ENCODE data around the gene SETD2. TPM values are rescaled to one million over a fixed set of nuclear protein-coding genes. Genes with fewer than 3 reads are reported as not detected.

Gene SETD2
- total RNA-seq, 1 donor from 2014 or later: 28.7 TPM

DNA sequence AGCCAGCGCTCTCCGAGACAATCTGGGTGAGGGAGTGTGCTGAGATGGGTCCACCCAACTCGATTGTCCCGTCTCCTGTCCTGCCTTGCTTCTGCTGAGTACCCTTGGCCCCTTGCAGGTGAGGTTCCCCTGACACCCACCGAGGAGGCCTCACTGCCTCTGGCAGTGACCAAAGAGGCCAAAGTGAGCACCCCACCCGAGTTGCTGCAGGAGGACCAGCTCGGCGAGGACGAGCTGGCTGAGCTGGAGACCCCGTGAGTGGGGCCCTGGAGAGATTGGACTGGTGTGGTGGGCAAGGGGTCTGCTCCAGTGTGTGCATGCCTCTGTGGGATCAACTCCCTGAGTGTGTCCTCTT is 160.9 kb downstream of the SETD2 start:
- DNase-seq (no peak), ATAC-seq (no peak)
- intact Hi-C loops (cut with micrococcal nuclease): no loop called here

DNA sequence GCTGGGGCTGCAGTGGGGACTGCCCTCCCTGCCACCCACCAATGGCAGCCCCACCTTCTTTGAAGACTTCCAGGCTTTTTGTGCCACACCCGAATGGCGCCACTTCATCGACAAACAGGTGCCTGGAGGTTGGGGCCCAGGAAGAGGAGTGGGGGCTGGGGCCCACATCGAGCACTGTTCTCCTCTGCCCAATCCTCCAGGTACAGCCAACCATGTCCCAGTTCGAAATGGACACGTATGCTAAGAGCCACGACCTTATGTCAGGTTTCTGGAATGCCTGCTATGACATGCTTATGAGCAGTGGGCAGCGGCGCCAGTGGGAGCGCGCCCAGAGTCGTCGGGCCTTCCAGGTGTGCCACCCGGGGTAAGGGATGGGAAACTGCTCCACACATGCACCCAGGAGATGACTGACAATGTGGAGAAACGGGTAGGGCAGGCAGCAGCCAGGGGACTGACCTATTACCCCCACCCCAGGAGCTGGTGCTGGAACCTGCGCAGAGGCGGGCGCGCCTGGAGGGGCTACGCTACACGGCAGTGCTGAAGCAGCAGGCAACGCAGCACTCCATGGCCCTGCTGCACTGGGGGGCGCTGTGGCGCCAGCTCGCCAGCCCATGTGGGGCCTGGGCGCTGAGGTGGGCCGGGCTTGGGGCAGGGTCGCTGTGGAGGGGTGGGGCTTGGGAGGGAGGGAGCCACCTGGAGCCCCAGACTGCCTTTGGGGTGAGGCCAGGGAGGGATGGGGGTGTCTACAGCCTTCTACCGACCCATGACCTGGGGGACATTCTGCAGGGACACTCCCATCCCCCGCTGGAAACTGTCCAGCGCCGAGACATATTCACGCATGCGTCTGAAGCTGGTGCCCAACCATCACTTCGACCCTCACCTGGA is 161.5 kb downstream of the SETD2 start:
- intact Hi-C loops (cut with micrococcal nuclease): no loop called here
- ATAC-seq (no peak), DNase-seq (no peak)

DNA sequence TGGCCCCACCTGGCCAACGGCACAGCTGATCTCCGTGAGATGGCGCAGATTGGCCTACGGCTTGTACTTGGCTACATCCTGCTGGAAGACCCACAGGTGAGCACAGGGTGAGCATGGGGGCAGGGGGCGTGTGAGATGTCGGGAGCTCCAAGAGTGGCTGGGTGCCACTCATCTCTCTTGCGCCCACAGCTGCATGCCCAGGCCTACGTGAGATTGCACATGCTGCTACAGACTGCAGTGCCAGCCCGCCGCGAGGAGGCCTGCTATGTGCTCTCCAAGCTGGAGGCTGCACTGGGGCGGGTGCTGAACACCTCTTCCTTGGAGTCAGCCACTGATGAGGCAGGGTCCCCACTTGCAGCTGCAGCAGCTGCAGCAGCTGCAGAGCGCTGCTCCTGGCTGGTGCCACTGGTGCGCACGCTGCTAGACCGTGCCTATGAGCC is 162.2 kb downstream of the SETD2 start:
- intact Hi-C loops (cut with micrococcal nuclease): no loop called here
- no peak for DNase-seq
- ATAC-seq: no peak

DNA sequence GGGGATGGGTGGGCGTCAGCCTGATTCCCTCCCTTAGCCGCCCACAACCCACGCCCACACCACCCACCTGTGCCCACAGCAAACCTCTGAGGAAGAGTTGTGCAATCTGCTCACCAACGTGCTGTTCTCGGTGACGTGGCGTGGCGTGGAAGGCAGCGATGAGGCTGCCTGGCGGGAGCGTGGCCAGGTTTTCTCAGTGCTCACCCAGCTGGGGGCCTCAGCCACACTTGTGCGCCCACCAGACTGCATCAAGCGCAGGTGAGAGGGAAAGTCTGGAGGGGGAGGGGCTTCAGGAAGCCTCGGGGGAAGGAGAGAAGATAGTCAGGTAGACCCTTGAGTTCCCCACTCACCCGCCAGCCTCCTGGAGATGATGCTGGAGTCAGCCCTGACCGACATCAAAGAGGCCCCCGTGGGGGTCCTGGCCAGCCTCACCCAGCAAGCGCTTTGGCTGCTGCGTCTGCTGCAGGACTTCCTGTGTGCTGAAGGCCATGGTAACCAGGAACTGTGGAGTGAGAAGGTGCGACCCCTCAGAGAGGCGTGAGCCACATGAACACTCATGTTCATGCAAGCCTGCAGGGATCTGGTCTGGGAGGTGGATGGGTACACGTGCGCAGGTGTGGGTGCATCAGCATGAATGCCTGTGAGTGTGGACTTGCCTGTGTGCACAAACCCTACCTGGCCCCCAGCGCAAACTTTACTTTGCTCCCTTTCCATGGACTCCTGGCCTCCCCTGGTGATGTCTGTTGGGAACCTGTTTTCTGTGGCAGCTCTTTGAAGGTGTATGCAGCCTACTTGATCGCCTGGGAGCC is 162.8 kb downstream of the SETD2 start:
- ATAC-seq (no peak), DNase-seq (no peak)
- intact Hi-C loops (cut with micrococcal nuclease): no loop called here

DNA sequence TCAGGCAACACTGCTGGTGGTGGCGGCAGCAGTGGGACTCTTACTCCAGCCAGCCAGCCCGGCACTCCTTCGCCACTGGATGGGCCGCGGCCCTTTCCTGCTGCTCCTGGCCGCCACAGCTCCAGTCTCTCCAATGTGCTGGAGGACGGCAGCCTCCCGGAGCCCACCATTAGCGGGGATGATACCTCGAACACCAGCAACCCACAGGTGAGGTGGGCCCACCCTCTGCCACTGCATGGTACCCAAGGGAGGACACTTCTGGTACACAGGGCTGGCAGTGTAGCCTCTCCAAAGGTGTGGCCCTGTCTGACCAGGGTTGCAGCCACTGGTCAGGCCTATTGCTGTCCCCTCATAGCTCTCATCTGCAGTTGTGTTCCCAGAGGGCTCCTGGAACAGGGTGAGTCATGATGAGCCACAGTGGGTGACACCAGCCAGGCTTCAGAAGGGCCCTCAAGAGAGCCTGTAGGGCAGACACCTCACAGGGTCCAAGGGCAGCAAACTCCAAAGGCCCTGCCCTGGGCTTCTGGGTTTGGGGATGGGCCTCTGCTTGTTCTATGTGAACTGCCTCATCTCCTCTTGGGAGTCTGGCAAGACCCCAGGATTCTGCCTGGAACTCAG is 163.6 kb downstream of the SETD2 start:
- ATAC-seq (no peak), DNase-seq (no peak)
- intact Hi-C loops (cut with micrococcal nuclease): no loop called here

DNA sequence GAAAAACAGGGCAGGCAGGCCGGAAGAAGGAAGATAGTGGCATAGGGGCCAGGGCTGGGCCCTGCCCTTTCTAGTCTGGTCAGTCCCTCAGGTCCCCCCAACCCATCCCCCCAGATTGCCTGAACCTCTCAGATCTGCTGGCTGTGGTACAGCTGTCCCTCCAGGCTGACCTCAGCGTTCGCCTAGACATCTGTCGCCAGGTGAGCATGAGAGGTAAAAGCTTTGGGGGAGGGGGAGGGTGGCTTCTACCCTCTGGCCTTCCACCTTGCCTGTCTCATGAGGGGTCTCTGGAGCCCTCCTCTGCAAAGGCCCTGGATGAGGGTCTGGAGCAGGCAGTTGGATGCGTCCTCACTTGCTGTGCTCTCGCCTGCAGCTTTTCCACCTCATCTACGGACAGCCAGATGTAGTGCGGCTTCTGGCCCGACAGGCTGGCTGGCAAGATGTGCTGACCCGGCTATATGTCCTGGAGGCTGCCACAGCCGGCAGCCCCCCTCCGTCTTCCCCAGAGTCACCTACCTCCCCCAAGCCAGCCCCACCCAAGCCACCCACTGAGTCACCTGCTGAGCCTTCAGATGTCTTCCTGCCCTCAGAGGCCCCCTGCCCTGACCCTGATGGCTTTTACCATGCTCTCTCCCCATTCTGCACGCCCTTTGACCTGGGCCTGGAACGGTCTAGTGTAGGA is 164.3 kb downstream of the SETD2 start:
- intact Hi-C loops (cut with micrococcal nuclease): loop anchor here (5.0 kb wide), 1 partner anchor 72 kb away; no protein-coding TSS in a partner anchor
- ATAC-seq: no peak
- no peak for DNase-seq

DNA sequence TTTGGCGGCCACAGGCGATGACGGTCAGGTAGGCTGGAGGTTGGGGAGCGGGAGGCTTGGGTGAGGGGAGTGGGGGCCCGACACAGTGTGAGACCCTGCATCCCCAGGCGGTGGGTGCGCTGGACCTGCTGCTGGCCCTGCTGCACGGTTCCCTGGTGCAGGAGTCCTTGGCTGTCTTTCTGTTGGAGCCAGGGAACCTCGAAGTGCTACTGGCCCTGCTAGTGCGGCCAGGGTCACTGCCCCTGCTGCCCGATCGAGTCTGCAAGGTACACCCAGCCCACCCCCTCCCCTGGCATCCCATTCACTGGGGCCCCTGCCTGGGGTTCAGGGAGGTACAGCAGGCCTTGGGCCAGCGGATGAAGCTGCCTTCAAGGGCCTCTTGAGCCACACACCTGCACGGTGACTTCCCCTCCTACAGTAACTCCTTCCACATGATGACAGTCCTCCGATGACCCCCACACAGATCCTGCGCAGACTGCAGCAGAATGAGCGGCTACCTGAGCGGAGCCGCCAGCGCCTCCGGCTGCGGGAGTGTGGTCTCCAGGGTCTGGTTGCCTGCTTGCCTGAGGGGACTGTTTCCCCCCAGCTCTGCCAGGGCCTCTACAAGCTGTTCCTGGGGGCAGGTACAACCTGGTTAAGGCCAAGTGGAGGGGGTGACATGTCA is 164.9 kb downstream of the SETD2 start:
- ATAC-seq: peak; percentile 3
- intact Hi-C loops (cut with micrococcal nuclease): loop anchor here (5.0 kb wide), 1 partner anchor 72 kb away; no protein-coding TSS in a partner anchor
- DNase-seq: no peak

DNA sequence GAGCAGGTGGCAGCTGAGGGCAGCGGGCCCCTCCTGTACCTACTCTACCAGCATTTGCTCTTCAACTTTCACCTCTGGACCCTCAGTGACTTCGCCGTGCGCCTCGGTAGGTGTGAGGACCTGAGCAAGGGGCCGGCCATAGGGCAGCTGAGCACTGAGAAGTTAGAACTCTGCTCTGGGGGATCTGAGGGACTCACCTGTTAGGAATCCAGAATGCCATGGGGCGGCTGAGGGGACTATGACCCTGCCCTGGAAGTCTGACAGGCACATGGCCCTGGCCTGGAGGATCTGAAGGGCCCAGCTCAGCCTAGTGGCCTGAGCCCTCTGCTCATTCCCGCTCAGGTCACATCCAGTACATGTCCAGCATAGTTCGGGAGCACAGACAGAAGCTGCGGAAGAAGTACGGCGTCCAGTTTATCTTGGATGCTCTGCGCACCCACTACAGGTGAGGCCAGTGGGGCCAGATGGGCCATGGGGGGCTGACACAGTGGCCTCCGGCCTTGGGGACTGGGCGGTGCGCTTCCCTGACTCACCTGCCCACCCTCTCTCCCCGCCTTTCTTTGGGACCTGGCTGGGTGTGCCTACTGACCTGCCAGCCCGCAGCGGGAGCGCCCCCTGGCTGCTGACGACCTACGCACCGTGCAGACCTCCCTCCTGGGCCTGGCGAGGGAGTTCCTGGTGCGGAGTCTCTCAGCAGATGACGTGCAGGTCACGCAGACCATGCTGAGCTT is 165.6 kb downstream of the SETD2 start:
- ATAC-seq (peak; percentile 82), DNase-seq (peak; percentile 90)
- intact Hi-C loops (cut with micrococcal nuclease): loop anchor here (5.0 kb wide), 1 partner anchor 71 kb away; no protein-coding TSS in a partner anchor

DNA sequence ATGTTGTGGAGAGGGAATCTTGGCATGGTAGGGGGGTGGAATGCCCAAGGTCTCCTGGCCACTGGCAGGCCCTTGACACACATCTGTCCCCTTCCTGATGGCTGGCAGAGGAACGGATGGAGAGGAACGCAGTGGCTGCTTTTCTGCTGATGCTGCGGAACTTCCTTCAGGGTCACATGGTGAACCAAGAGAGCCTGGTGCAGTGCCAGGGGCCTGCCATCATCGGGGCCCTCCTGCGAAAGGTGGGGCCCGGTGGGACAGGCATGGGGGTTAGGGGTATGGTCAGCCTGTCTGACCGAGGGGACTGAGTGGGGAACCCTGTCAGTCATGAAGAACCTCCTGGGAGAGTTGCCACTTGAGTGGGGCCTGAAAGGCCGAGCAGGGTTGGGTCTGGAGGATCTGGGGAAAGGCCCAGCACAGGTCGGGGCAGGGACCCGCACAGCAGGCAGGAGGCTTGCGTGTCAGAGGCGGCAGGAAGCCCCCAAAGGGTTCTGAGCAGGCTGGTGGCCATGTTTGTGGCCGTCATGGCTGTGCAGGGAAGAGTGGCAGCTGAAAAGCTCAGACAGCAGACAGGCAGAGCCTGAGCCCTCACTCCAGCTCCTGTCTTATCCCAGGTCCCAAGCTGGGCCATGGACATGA is 166.3 kb downstream of the SETD2 start:
- intact Hi-C loops (cut with micrococcal nuclease): loop anchor here (5.0 kb wide), 1 partner anchor 70 kb away; no protein-coding TSS in a partner anchor
- no peak for DNase-seq
- ATAC-seq: no peak

DNA sequence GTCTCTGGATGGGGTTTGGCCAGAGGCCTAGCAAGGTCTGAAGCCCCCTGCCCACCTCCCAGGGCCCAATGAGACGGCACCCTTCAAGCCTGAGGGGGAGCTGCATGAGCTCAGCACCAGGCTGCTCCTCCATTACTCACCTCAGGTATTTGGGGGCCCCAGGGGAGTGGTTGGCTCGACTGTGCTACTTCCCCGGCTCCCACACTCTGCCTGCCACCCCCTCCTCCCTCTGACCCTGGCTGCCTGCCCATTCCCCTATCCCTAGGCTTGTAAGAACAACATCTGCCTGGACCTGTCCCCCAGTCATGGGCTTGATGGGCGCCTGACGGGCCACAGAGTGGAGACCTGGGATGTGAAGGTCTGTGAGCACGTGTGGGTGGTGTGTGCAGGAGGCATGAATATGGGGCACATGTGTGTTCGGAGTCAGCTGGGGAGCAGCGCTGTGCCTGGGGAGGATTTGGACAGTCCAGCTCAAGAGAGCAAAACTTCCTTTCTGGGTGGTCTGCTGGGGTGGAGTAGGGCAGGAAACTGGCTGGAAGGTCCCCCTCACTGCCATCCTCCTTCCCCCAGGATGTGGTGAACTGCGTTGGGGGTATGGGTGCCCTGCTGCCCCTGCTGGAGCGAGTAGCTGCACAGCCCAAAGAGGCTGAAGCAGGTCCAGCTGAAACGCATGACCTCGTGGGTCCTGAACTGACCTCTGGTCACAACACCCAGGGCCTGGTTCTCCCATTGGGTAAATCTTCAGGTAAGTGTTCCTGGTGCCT is 167.0 kb downstream of the SETD2 start:
- DNase-seq: no peak
- no peak for ATAC-seq
- intact Hi-C loops (cut with micrococcal nuclease): loop anchor here (5.0 kb wide), 1 partner anchor 70 kb away; no protein-coding TSS in a partner anchor

DNA sequence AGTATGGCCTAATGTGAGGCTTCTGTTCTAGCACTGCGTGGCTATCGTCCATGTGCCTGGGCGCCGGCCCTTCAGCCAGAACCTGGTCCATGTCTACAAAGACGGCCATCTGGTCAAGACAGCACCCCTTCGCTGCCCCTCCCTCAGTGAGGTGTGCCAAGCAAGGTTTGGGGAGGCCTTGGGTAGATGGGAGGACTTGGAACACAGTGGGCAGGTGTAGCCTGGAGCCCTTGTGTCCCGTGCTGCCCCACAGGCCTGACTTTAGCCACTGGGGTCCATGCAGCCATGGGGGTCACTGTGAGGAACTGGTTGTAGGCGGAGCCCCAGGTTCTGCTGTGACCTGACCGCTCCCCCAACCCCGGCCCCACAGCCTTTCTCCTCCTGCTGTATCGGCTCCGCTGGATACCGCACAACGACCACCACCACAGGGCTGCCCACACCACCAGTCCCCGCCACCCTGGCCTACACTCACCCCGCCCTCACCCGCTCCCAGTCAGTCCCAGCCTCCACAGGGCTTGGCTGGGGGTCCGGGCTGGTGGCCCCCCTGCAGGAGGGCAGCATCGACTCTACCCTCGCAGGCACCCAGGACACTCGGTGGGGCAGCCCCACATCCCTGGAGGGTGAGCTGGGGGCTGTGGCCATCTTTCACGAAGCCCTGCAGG is 167.9 kb downstream of the SETD2 start:
- intact Hi-C loops (cut with micrococcal nuclease): loop anchor here (5.0 kb wide), 1 partner anchor 69 kb away; no protein-coding TSS in a partner anchor
- no peak for ATAC-seq
- no peak for DNase-seq

DNA sequence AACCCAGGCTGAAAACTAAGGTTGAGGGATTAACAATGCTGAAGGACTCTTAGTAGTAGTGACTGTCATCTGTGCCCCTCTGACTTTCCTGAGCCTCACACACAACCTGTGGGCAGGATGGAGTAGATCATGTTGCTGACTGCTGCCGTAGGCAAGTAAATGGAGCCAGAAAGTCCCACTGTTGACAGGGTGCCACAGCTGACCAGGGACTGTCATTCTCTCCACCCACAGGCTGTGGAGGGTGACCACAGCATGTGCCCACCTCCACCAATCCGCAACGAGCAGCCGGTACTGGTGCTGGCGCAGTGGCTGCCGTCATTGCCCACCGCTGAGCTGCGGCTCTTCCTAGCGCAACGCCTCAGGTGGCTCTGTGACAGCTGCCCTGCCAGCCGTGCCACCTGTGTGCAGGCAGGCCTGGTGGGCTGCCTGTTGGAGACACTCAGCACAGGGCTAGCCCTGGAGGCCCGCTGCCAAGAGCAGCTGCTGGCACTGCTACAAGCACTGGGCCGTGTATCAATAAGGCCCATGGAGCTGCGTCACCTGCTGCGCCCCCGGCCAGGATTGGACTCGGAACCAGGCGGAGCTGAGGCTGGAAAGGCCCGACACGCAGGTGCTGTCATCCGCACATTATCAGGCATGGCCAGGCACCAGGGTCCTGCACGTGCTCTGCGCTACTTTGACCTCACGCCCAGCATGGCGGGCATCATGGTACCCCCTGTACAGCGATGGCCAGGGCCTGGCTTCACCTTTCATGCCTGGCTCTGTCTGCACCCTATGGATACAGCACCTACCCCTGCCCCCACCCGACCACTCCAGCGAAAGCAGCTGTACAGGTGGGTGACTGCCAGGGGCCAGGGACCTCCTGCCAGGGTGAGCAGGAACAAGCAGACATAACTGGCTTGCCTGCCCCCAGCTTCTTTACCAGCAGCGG is 168.8 kb downstream of the SETD2 start:
- no peak for DNase-seq

DNA sequence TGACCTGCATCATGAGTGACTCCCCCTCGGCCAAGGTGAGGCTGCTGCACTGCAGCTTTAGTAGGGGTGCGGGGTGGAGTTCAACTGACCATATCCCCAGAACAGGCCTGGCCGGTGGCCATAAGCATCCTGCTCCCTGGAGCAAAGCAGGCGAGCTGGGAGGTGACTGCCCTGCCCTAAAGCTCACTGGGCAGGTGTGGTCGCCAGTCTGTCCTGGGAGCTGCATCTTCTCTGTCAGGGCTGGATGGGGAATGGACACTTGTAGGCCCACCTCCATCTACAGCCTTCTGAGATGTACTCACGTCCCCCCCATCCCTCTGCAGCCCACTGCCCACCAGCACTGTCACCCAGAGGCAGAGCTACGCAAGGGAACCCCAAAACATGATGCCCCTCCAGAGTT is 169.9 kb downstream of the SETD2 start:
- DNase-seq (no peak), ATAC-seq (no peak)
- intact Hi-C loops (cut with micrococcal nuclease): no loop called here

More for the DNA sequence above, 168.8 kb downstream of the SETD2 start:
- no peak for ATAC-seq
- intact Hi-C loops (cut with micrococcal nuclease): loop anchor here (5.0 kb wide), 1 partner anchor 68 kb away; no protein-coding TSS in a partner anchor

DNA sequence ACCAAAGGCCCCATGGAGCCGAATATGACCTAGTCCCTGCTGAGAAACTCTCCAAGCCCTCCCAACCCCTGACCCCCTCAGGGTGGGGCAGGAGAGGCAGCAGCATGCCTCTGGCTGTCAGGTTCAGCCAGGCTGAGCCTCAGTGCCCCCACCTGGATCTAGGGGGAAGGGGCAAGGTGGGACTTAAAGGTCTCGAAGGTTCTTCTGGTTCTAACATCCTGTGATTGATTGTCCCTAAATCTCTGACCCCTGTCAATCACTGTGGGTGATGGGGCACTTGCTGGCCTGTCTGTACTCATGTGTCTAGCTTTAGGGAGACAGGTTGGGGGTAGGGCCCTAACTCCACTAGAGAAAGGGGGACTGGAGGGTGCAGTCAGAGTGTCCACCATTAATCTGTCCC is 170.6 kb downstream of the SETD2 start:
- DNase-seq (no peak), ATAC-seq (no peak)
- intact Hi-C loops (cut with micrococcal nuclease): no loop called here

DNA sequence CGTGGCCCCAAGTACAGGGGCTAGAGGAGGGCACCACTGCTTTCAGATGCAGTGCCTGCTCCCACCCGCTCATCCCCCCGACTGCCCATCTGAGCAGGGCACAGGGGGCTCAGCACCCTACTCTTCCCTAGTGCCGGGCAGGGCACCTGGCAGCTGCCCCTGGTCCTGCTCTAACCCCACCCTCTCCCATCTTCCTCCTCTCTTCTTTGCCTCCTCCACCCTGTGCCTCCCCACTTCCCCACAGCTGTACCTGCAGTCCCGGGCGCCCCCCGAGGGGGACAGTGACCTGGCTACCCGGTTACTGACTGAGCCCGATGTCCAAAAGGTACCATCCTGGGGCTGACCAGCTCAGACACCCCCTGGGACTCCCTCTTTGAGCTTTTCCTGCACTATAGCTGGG is 171.7 kb downstream of the SETD2 start:
- DNase-seq (no peak), ATAC-seq (no peak)
- intact Hi-C loops (cut with micrococcal nuclease): no loop called here
